PC-3 (cell line): ENCODE data around the gene PCDHGA4.

ENCODE experiments used
- EZH2 ChIP-seq: fragments of 300-600 bp; sonication (generic); IDR thresholded peaks from one replicate; pipeline ENCODE4 v1.6.1; 2017; ENCODE audit warnings: antibody characterized with exemption, mild to moderate bottlenecking, low read length; ENCODE audit not compliant: unreplicated experiment
- EZH2phosphoT487 ChIP-seq: fragments of 300-600 bp; sonication (generic); IDR thresholded peaks from 2 replicates; pipeline ENCODE4 v1.6.1; 2018; ENCODE audit warnings: mild to moderate bottlenecking, antibody characterized with exemption, low read length, borderline replicate concordance
- TF ChIP-seq, protein P1 (sequence below): fragments of 300-600 bp; sonication (generic); conservative IDR thresholded peaks from 2 replicates; pipeline ENCODE4 v1.5.1; 2017; ENCODE audit warnings: antibody characterized with exemption, low read depth, mild to moderate bottlenecking, low read length

DNA sequence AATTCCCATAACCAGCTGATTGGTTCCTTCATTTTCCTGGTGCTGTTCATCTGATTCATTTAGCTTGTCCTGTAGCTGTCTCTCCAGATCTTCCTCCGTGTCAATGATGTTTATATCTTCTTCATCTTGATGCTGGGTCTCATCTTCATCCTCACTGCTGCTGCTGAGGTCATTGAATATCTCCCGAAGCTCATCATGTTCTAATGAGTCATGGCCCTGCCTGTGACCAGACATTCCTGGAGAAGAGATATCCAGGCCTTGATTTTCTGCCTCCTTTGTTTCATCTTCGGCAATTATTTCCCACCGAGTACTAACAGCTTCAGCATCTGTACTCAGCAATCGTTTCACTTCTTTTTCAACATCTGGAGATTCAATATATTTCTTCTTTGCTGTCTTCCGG, 35.6 kb upstream of the PCDHGA4 start:
- TF ChIP-seq, protein P1, sequence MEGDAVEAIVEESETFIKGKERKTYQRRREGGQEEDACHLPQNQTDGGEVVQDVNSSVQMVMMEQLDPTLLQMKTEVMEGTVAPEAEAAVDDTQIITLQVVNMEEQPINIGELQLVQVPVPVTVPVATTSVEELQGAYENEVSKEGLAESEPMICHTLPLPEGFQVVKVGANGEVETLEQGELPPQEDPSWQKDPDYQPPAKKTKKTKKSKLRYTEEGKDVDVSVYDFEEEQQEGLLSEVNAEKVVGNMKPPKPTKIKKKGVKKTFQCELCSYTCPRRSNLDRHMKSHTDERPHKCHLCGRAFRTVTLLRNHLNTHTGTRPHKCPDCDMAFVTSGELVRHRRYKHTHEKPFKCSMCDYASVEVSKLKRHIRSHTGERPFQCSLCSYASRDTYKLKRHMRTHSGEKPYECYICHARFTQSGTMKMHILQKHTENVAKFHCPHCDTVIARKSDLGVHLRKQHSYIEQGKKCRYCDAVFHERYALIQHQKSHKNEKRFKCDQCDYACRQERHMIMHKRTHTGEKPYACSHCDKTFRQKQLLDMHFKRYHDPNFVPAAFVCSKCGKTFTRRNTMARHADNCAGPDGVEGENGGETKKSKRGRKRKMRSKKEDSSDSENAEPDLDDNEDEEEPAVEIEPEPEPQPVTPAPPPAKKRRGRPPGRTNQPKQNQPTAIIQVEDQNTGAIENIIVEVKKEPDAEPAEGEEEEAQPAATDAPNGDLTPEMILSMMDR, result no peak
- TF ChIP-seq EZH2phosphoT487 (no peak), EZH2 (no peak)
